ENCODE results near the gene DMGDH.
A peak's percentile ranks its signal among the peaks of the same experiment; 100 is the strongest.

The DMGDH gene

DNA sequence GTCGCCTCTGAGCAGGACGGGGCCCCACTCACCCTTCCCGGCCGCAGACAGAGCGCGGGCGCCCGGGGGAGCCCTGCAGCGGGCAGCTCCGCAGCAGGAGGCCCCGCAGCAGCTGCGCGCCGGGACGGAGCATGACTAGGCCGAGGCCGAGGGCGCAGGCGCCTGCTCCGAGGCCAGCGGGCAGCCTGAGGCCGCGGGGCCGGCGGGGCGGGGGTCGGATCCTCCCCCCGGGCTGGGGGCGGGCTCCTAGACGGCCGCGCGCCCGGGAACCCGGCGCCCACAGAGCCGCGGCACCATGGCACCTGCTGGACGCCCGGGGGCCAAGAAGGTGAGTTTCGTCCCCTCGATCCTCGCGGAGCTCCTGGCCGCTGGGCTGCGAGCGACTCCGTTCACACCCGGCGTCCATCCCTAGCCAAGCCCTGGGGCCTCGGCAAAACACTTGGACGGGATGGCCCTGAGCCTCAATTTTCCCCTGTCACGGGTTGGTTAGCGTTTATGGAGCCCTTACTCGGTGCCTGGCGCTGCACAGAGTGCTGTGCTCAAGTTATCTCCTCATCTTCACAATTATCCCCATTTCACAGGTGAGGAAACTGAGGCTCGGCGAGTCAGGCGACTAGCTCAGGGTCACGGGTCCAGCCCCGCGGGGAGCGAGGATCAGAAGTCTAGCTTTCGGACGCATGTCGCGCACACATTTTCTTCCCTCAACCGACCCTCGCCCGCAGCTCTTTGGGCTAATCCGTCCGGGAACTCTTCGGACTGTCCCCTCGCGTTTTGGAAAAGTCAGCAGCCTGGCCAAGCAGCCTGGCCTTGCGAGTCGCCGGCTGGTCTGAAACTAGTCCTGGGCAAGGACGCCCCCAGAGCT lies at the start of gene DMGDH, which contains the start of gene BHMT2:
Gene DMGDH (minus strand): TSS at position 187 of the 862 bp plus-strand sequence. CDS start 54 bp downstream, at position 133.
Gene BHMT2 (plus strand): TSS at position 280 of the 862 bp plus-strand sequence. CDS start 16 bp downstream, at position 296.
- H3K27me3 ChIP-seq (ENCODE audit: control insufficient read depth in 2 of 2, insufficient read depth in 2 of 2, low read length in 2 of 2) = peaks cover 3 to 4% of the 10 kb centered on the region in 2 donors
- peak within 1 kb of the TSS; percentile 28 to 30 for H3K4me3 ChIP-seq (ENCODE audit: low read length in 2 of 2)
- H3K36me3 ChIP-seq (ENCODE audit: control insufficient read depth in 2 of 2, insufficient read depth in 2 of 2, low read length in 2 of 2) = no peaks in the 10 kb centered on the region
- no peaks in the 10 kb centered on the region for H3K9me3 ChIP-seq (ENCODE audit: control insufficient read depth in 2 of 2, low read length in 2 of 2)
- no peak within 1 kb of the TSS for H3K27ac ChIP-seq (ENCODE audit: low read depth in 2 of 2, low read length in 2 of 2)
- H3K4me1 ChIP-seq (ENCODE audit: control insufficient read depth in 2 of 2, insufficient read depth in 2 of 2, low read length in 2 of 2) = no peaks in the 10 kb centered on the region
- H3K9ac ChIP-seq (ENCODE audit: low read depth in 1 of 2, low read length in 2 of 2) = no peak within 1 kb of the TSS

GRCh38 chr5:79112703-79113058 lies 43.2 kb upstream of the DMGDH start:
- H3K36me3 ChIP-seq (ENCODE audit: control insufficient read depth in 2 of 2, insufficient read depth in 2 of 2, low read length in 2 of 2) = no peaks in the 10 kb centered on the region
- no peak overlapping the region for H3K4me3 ChIP-seq (ENCODE audit: low read length in 2 of 2)
- no peak overlapping the region for H3K9ac ChIP-seq (ENCODE audit: low read depth in 1 of 2, low read length in 2 of 2)
- H3K27ac ChIP-seq (ENCODE audit: low read depth in 2 of 2, low read length in 2 of 2) = no peak overlapping the region
- H3K4me1 ChIP-seq (ENCODE audit: control insufficient read depth in 2 of 2, insufficient read depth in 2 of 2, low read length in 2 of 2) = no peaks in the 10 kb centered on the region
- no peaks in the 10 kb centered on the region for H3K9me3 ChIP-seq (ENCODE audit: control insufficient read depth in 2 of 2, low read length in 2 of 2)
- H3K27me3 ChIP-seq (ENCODE audit: control insufficient read depth in 2 of 2, insufficient read depth in 2 of 2, low read length in 2 of 2) = peaks cover 15 to 18% of the 10 kb centered on the region in 2 donors

DNA sequence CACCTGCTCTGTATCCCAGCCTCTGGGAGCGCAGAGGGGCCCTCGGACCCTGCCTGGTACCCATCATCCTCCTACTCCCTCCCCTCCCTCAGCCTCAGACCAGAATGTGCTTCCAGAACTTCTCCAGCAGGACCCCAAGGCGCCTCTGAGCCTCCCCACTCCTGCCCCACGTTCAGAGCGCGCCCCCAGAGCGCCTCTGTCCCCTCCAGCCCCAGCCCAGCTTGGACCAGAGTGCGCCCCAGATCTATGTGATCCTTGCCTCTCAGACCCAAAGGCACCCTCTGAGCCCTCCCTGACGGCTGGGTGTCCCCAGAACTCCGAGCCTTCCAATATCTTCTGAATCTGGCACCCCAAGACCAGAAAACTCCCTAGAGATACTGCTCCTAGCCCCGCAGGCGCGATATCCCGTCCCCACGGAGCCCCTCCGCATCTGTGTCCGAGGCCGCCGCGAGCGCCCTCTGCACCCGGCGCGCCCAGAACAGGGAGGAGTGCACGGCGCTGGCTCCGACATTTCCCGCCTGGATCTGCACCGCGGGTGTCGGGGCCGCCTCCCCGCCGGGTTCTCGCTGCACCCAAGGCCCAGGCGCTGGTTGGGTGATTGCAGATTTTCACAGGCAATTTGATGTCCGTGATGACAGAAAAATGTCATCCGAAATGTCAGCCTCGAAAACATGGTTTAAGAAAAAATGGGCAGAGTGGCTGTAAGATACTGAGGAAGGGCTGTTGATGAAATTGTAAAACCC lies 42.7 kb upstream of the DMGDH start:
- no peak overlapping the region for H3K9ac ChIP-seq (ENCODE audit: low read depth in 1 of 2, low read length in 2 of 2)
- peaks cover 15 to 18% of the 10 kb centered on the region in 2 donors for H3K27me3 ChIP-seq (ENCODE audit: control insufficient read depth in 2 of 2, insufficient read depth in 2 of 2, low read length in 2 of 2)
- H3K36me3 ChIP-seq (ENCODE audit: control insufficient read depth in 2 of 2, insufficient read depth in 2 of 2, low read length in 2 of 2) = no peaks in the 10 kb centered on the region
- H3K9me3 ChIP-seq (ENCODE audit: control insufficient read depth in 2 of 2, low read length in 2 of 2) = no peaks in the 10 kb centered on the region
- H3K4me3 ChIP-seq (ENCODE audit: low read length in 2 of 2) = no peak overlapping the region
- no peak overlapping the region for H3K27ac ChIP-seq (ENCODE audit: low read depth in 2 of 2, low read length in 2 of 2)
- H3K4me1 ChIP-seq (ENCODE audit: control insufficient read depth in 2 of 2, insufficient read depth in 2 of 2, low read length in 2 of 2) = no peaks in the 10 kb centered on the region

GRCh38 chr5:79111387-79111959 lies 42.0 kb upstream of the DMGDH start, which contains the start of gene BHMT:
Gene BHMT (plus strand): TSS chr5:79111809. CDS start chr5:79111886, 77 bp downstream.
- no peaks in the 10 kb centered on the region for H3K36me3 ChIP-seq (ENCODE audit: control insufficient read depth in 2 of 2, insufficient read depth in 2 of 2, low read length in 2 of 2)
- H3K4me1 ChIP-seq (ENCODE audit: control insufficient read depth in 2 of 2, insufficient read depth in 2 of 2, low read length in 2 of 2) = no peaks in the 10 kb centered on the region
- no peak within 1 kb of the TSS for H3K4me3 ChIP-seq (ENCODE audit: low read length in 2 of 2)
- no peaks in the 10 kb centered on the region for H3K9me3 ChIP-seq (ENCODE audit: control insufficient read depth in 2 of 2, low read length in 2 of 2)
- H3K9ac ChIP-seq (ENCODE audit: low read depth in 1 of 2, low read length in 2 of 2) = no peak within 1 kb of the TSS
- peaks cover 15 to 18% of the 10 kb centered on the region in 2 donors for H3K27me3 ChIP-seq (ENCODE audit: control insufficient read depth in 2 of 2, insufficient read depth in 2 of 2, low read length in 2 of 2)
- no peak within 1 kb of the TSS for H3K27ac ChIP-seq (ENCODE audit: low read depth in 2 of 2, low read length in 2 of 2)

DNA sequence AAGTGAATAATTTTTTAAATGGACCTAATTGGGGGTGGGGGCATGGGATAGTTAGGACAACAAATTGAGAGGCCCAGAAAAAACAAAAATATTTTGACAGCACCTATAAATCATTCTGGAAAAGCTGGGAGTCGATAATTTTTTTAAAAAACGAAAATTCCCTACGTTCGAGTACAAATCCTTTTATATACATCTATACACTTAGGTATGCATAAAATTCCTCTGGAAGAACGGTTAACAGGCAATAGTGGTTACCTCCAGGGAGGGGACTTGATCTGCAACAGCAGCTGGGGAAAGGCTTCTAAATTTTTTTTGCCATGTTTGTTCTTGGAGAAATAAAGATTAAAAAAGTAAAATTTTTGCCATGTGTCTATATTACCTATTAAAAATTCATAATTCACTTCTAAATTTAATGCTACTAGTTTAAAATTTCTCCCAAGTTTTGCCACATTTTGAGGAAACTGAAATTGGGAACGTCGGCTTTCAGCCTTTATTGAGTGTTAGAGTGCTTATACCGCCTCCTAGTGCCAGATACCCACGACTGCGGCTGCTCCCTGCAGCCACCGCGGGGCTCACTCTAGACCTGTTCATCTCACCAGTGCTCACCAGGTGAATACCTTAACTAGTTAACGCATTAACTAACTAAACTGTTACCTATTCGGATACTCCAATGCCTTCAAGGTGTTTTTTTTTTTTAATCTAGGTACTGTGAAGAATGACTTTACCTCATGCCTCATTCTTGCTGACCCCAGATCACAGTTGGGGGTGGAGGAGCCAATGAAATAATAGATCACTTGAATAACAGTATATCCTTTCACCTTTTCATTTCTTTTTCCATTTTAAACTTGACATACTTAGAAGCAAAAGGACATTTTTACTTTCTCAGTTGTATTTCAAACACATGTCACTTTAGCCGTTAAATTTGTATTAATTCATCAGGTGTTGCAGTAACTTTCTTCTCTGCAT lies 40.3 kb upstream of the DMGDH start:
- Histone ChIP-seq H3K27me3 (ENCODE audit: control insufficient read depth in 2 of 2, insufficient read depth in 2 of 2, low read length in 2 of 2) (peaks cover 15 to 16% of the 10 kb centered on the region in 2 donors), H3K4me3 (ENCODE audit: low read length in 2 of 2) (no peak overlapping the region), H3K9me3 (ENCODE audit: control insufficient read depth in 2 of 2, low read length in 2 of 2) (no peaks in the 10 kb centered on the region), H3K27ac (ENCODE audit: low read depth in 2 of 2, low read length in 2 of 2) (no peak overlapping the region), H3K4me1 (ENCODE audit: control insufficient read depth in 2 of 2, insufficient read depth in 2 of 2, low read length in 2 of 2) (no peaks in the 10 kb centered on the region), H3K36me3 (ENCODE audit: control insufficient read depth in 2 of 2, insufficient read depth in 2 of 2, low read length in 2 of 2) (no peaks in the 10 kb centered on the region), H3K9ac (ENCODE audit: low read depth in 1 of 2, low read length in 2 of 2) (no peak overlapping the region)

GRCh38 chr5:79108792-79109191 lies 39.3 kb upstream of the DMGDH start:
- H3K36me3 ChIP-seq (ENCODE audit: control insufficient read depth in 2 of 2, insufficient read depth in 2 of 2, low read length in 2 of 2) = no peaks in the 10 kb centered on the region

DNA sequence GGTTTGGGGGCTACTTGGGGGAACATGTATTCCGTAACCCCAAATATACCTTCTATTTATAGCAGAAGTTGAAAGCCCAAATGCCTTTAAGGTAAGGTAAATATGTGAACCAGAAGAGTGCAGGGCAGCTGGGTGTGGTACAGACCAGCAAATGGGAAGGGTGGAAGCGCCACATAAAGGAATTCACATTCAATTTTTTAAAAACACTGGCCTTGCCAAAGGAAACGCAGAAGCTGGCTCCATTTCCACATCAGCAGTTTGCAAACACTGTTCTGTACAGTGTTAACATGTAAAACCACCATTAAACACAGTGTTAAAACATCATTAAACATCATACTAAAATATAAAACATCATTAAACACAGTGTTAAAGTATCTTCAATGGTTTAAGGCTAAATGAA lies 38.6 kb upstream of the DMGDH start:
- Histone ChIP-seq H3K9ac (ENCODE audit: low read depth in 1 of 2, low read length in 2 of 2) (no peak overlapping the region), H3K36me3 (ENCODE audit: control insufficient read depth in 2 of 2, insufficient read depth in 2 of 2, low read length in 2 of 2) (no peaks in the 10 kb centered on the region), H3K4me1 (ENCODE audit: control insufficient read depth in 2 of 2, insufficient read depth in 2 of 2, low read length in 2 of 2) (no peaks in the 10 kb centered on the region), H3K9me3 (ENCODE audit: control insufficient read depth in 2 of 2, low read length in 2 of 2) (no peaks in the 10 kb centered on the region), H3K27ac (ENCODE audit: low read depth in 2 of 2, low read length in 2 of 2) (no peak overlapping the region), H3K4me3 (ENCODE audit: low read length in 2 of 2) (no peak overlapping the region), H3K27me3 (ENCODE audit: control insufficient read depth in 2 of 2, insufficient read depth in 2 of 2, low read length in 2 of 2) (peaks cover 15% of the 10 kb centered on the region in 2 donors)

More at GRCh38 chr5:79108792-79109191, 39.3 kb upstream of the DMGDH start:
- Histone ChIP-seq H3K9ac (ENCODE audit: low read depth in 1 of 2, low read length in 2 of 2) (no peak overlapping the region), H3K4me3 (ENCODE audit: low read length in 2 of 2) (no peak overlapping the region), H3K27me3 (ENCODE audit: control insufficient read depth in 2 of 2, insufficient read depth in 2 of 2, low read length in 2 of 2) (peaks cover 15% of the 10 kb centered on the region in 2 donors), H3K9me3 (ENCODE audit: control insufficient read depth in 2 of 2, low read length in 2 of 2) (no peaks in the 10 kb centered on the region), H3K4me1 (ENCODE audit: control insufficient read depth in 2 of 2, insufficient read depth in 2 of 2, low read length in 2 of 2) (no peaks in the 10 kb centered on the region), H3K27ac (ENCODE audit: low read depth in 2 of 2, low read length in 2 of 2) (no peak overlapping the region)

DNA sequence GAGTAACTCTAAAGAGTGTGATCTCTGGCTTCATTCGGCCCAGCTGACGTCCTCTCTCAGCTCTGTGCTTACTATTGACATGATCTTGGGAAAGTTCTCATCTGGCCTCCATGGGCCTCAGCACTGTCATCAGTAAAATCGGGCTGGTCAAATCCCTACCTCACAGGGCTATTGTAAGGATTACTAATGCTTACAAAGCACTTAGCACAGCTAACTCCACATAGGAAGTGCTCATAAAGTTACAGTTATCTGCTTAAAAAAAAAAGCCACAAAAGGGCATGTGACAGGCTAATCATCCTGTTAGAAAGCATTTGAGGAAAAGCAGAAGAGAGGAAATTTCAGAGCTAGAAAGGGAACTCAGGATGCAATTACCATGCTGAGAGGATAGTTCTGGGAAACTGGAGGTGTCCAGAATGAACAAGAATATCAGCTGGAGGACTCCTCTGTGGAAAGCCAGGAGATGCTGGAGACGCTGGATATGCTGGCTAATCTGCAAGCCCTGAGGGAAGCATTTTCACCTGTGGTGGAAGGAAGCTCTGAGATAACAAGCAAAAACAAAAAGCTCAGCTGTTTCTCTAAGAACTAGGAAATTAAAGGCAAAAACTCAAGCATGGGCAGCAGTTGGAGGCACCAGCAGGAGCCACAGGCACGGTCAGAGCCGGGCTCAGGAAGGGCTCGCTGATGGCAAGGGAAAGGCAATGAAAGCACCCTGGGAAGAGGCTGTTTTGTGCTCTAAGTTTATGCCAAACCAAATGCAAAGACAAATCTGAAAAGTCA lies 37.7 kb upstream of the DMGDH start:
- H3K27ac ChIP-seq (ENCODE audit: low read depth in 2 of 2, low read length in 2 of 2) = no peak overlapping the region
- H3K4me3 ChIP-seq (ENCODE audit: low read length in 2 of 2) = no peak overlapping the region
- H3K9me3 ChIP-seq (ENCODE audit: control insufficient read depth in 2 of 2, low read length in 2 of 2) = no peaks in the 10 kb centered on the region
- no peaks in the 10 kb centered on the region for H3K36me3 ChIP-seq (ENCODE audit: control insufficient read depth in 2 of 2, insufficient read depth in 2 of 2, low read length in 2 of 2)
- no peaks in the 10 kb centered on the region for H3K4me1 ChIP-seq (ENCODE audit: control insufficient read depth in 2 of 2, insufficient read depth in 2 of 2, low read length in 2 of 2)
- H3K27me3 ChIP-seq (ENCODE audit: control insufficient read depth in 2 of 2, insufficient read depth in 2 of 2, low read length in 2 of 2) = peaks cover 9 to 10% of the 10 kb centered on the region in 2 donors
- no peak overlapping the region for H3K9ac ChIP-seq (ENCODE audit: low read depth in 1 of 2, low read length in 2 of 2)

DNA sequence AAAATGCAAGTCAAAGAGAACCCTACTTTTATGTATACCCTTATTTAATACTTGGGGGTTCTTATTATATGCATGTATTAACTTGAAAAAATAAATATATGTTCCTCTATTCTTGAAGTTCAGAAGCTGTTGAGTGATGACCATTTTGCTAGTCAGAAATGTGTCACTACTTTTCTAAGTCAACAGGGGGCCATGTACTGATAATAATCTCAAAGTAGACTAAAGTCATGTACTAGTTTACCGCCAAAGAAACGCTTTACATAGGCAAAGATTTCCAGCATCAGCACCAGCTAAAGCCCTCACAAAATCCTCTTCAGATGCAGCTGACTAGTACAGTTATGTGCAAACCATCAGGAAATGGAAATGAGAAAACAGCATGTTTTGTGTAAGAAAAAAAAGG lies 36.4 kb upstream of the DMGDH start:
- Histone ChIP-seq H3K9ac (ENCODE audit: low read depth in 1 of 2, low read length in 2 of 2) (no peak overlapping the region), H3K27me3 (ENCODE audit: control insufficient read depth in 2 of 2, insufficient read depth in 2 of 2, low read length in 2 of 2) (no peaks in the 10 kb centered on the region), H3K9me3 (ENCODE audit: control insufficient read depth in 2 of 2, low read length in 2 of 2) (no peaks in the 10 kb centered on the region), H3K27ac (ENCODE audit: low read depth in 2 of 2, low read length in 2 of 2) (no peak overlapping the region), H3K36me3 (ENCODE audit: control insufficient read depth in 2 of 2, insufficient read depth in 2 of 2, low read length in 2 of 2) (no peaks in the 10 kb centered on the region), H3K4me1 (ENCODE audit: control insufficient read depth in 2 of 2, insufficient read depth in 2 of 2, low read length in 2 of 2) (no peaks in the 10 kb centered on the region), H3K4me3 (ENCODE audit: low read length in 2 of 2) (no peak overlapping the region)
